KOPT-K1 (cell line): ENCODE results near the gene YPEL3.

Experiments
- H3K27ac ChIP-seq: fragments of 200-600 bp; sonication (generic); 2 replicates; pipeline ENCODE4 v1.5.1; 2016; ENCODE audit warnings: antibody characterized with exemption, mild to moderate bottlenecking, low read depth, low read length; ENCODE audit not compliant: poor library complexity, severe bottlenecking
- H3K36me3 ChIP-seq: fragments of 200-600 bp; sonication (generic); 2 replicates; pipeline ENCODE4 v1.5.1; 2017; ENCODE audit warnings: antibody characterized with exemption, mild to moderate bottlenecking, low read length, moderate library complexity; ENCODE audit not compliant: insufficient read depth
- H3K9me3 ChIP-seq: fragments of 200-600 bp; sonication (generic); 2 replicates; pipeline ENCODE4 v1.5.1; 2017; ENCODE audit warnings: antibody characterized with exemption, low read length, mild to moderate bottlenecking; ENCODE audit not compliant: insufficient read depth, poor library complexity, severe bottlenecking

YPEL3 gene

DNA sequence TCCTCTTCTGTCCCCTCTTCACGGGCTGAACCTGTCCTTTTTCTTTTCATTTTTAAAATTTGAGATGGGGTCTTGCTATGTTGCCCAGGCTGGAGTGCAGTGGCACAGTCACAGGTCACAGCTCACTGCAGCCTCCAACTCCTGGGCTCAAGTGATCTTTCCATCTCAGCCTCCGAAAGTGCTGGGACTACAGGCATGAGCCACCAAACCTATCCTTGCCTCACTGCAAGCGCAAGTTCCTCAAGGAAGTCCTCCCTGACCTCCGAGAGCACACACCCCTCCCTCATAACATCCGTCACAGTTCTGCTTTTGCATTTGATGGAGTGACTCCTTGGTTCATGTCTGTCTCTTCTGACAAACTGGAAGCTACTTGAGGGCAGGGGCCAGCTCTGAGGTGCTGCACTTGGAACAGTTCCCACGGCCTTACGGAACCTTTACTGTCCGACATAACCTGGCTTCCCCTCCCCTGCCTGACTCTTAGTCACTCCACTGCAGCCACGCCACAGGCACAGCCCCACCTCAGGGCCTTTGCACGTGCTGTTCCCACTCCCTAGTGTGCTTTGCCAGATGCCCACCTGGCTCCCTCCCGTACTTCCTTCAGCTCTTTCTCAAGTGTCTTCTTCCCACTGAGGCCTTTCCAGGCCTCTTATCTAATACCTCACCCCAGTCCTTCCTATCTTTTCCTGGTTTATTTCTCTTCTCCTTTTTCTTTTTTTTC, 8.7 kb downstream of the YPEL3 start:
- H3K36me3 ChIP-seq = peaks cover 46% of the 10 kb centered on the region
- no peaks in the 10 kb centered on the region for H3K9me3 ChIP-seq
- H3K27ac ChIP-seq = no peak overlapping the region

DNA sequence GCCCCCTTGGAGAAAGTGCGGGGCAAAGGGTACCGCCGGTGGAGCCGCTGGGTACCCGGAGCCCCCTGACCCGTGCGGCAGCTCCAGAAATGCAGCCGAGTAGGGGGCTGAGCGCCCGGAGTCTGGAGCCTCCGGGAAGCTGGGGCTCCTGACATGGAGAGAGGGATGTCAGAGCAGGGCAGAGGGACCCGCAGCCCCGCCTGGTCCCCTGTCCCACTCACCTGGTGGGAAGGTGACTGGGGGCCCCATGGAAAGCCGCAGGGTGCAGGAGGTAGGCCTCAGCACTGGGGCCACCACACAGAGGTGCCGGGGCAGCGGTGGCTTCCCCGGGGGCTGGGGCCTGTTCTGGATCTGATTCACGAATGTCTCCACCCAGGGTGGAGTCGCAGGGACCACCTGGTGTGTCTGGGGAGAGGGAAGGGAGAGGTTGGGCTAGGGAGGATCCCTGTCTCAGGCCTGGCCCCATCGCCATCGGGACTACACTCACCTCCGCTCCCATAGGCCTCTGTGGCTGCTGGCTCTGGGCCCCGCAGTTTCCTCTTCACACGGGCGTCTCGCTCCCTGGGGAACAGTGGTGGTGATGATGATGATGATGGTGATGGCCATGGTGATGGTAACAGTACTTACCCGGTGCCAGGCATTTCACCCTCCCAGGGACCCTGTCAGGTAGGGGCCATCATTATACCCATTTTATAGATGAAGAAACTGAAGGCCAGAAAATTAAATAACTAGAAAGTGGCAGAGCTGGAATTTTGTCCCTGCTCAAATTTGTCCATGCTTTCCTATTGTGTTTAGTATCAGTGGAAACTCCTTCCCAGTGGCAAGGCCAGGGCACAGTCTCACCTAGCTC, 9.5 kb downstream of the YPEL3 start:
- no peak overlapping the region for H3K27ac ChIP-seq
- no peaks in the 10 kb centered on the region for H3K9me3 ChIP-seq
- peaks cover 54% of the 10 kb centered on the region for H3K36me3 ChIP-seq

DNA sequence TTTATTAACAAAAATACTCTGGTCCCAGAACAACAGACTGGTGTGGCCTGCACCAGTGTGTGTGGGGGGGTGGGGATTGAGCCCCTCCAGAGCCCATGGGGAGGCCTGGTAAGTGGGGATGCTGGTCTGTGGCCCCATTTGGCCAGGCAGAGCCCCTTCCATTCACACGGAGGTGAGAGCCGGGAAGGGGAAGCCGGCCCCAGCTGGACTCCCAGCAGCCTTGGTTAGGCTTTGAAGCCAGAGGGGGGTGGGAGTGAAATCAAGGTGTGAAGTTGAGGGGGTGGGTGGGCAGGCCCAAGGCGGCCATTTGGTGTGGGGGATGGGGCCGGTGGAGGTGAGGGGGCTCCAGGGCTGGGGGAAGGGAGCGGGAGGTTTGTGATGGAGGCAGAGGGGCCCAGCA, 10.2 kb downstream of the YPEL3 start:
- Histone ChIP-seq H3K9me3 (no peaks in the 10 kb centered on the region), H3K36me3 (peaks cover 61% of the 10 kb centered on the region), H3K27ac (no peak overlapping the region)

DNA sequence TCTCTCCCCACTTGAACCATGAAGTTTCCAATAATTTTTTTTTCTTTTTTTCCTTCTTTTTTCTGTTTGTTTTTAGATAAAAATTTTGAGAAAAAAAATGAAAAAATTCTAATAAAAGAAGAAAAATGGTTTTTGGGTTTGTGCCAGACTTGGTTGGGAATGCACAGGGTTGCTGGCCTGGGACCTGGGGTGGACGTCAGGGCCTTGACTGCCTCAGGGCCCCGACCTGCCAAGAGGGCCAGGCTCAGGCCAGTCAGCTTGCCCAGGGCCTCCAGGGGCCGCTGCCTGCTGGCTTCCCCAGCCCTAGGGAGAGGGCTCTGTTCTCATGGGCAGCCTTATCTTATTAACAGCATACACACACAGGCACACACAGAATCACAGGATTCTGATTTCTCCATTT, 10.8 kb downstream of the YPEL3 start:
- no peaks in the 10 kb centered on the region for H3K9me3 ChIP-seq
- peaks cover 67% of the 10 kb centered on the region for H3K36me3 ChIP-seq
- no peak overlapping the region for H3K27ac ChIP-seq

DNA sequence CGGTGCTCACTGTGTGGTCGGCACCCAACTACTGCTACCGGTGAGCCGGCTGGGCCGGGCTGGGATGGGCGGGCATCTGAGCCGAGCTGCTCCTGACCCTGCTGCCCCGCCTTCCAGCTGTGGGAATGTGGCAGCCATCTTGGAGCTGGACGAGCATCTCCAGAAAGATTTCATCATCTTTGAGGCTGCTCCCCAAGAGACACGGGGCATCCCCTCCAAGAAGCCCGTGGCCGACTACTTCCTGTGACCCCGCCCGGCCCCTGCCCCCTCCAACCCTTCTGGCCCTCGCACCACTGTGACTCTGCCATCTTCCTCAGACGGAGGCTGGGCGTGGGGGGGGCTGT, 11.2 kb downstream of the YPEL3 start:
- no peaks in the 10 kb centered on the region for H3K9me3 ChIP-seq
- peaks cover 71% of the 10 kb centered on the region for H3K36me3 ChIP-seq
- H3K27ac ChIP-seq = no peak overlapping the region

DNA sequence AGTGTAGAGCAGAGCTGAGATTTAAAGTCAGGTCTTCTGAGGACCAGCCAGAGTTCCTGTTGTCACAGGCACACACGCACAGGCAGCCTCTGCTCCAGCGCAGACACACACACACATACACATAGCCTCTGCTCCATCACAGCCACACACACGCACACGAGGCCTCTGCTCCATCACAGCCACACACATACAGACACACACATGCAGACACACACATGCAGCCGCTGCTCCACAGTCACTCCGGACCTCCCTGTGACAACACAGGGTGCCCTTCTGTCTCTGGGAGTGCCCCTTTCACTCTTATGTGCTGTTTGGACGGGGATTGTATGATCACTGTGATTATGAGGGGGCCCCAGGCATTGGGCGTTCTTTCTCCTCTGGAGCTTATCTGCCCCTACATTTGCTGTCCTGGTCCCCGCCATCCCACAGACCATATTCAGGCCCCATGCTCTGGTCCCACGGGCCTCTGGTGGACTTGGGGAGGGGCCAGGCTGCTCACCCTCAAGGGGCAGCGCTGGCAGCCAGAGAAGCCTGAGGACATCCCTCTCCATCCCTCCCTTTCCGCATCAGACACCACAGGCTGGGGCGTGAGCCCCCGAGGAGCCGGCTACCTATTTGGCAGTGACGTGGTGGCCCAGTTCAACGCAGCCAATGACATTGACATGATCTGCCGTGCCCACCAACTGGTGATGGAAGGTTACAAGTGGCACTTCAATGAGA, 11.8 kb downstream of the YPEL3 start:
- Histone ChIP-seq H3K9me3 (no peaks in the 10 kb centered on the region), H3K27ac (no peak overlapping the region), H3K36me3 (peaks cover 77% of the 10 kb centered on the region)

DNA sequence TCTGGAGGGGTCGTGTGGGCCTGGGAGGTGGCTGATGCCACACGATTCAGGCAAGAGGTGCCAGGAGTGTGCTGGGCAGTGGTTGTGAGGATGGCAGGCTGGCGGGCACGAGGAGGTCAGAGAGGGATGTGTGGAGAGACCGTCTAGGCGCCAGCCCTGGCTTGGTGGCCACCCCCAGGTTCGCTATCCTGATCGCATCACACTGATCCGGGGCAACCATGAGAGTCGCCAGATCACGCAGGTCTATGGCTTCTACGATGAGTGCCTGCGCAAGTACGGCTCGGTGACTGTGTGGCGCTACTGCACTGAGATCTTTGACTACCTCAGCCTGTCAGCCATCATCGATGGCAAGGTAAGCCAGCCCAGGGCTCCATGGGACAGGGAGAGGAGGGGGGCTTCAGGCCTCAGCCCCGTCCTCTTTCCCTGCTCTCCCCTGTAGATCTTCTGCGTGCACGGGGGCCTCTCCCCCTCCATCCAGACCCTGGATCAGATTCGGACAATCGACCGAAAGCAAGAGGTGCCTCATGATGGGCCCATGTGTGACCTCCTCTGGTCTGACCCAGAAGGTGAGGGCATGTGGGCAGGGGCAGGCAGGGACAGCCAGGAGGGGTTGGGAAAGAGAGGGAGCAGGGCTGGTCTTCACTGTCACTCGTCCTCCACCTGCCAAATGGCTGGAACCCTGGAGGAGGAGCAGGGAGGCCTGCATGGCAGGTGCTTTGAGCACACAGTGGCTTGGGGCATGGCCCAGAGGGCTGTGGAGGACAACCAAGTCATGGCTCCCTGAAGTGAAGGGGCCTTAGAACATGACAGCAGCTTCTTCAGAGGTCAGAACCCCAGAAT, 12.6 kb downstream of the YPEL3 start:
- no peak overlapping the region for H3K27ac ChIP-seq

DNA sequence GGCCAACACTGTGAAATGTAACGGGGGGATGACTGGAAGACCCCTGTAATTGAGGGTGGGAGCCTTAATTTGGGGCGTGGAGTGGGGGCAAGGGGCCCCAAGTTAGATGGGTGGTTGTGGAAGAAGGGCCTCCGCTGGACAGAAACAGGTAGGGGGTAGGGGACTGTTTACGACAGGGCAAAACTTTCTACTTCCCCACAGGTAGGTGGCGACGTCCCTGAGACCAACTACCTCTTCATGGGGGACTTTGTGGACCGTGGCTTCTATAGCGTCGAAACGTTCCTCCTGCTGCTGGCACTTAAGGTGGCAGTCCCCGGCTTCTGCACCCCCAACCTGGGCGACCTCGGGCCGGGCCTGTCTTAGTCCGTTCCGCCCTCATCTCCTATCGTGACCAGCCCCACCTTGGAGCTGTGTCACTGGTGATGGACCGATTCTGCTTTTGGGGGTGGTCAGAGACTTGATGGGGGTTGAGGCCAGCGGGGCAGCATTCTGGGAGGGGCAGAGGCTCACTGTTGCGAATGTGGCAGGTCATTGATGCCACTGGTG, 13.4 kb downstream of the YPEL3 start:
- Histone ChIP-seq H3K27ac (no peak overlapping the region), H3K36me3 (peaks cover 93% of the 10 kb centered on the region), H3K9me3 (no peaks in the 10 kb centered on the region)

More for the DNA sequence above, 12.6 kb downstream of the YPEL3 start:
- Histone ChIP-seq H3K36me3 (peaks cover 85% of the 10 kb centered on the region), H3K9me3 (no peaks in the 10 kb centered on the region)

DNA sequence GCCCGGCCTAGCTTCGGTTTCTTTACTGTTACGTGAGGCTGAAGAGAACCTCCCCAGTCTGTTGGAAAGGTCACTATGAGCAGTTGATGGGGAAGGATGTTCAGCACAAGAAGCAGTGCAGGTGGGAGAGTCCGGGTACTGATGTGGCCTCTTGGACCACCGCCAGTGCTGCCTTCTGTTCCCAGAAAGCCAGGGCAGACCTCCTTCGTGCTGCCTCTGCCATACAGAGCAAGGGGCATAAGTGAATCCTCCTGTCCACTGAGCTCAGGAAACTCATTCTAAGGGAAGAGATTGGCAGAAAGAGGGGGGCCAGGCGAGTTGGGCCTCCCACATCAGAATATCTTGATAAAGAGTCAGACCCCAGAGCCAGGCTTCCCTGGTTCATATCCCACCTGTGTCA, 16.5 kb downstream of the YPEL3 start:
- no peak overlapping the region for H3K27ac ChIP-seq
- H3K36me3 ChIP-seq = peaks cover 75% of the 10 kb centered on the region
- no peaks in the 10 kb centered on the region for H3K9me3 ChIP-seq

DNA sequence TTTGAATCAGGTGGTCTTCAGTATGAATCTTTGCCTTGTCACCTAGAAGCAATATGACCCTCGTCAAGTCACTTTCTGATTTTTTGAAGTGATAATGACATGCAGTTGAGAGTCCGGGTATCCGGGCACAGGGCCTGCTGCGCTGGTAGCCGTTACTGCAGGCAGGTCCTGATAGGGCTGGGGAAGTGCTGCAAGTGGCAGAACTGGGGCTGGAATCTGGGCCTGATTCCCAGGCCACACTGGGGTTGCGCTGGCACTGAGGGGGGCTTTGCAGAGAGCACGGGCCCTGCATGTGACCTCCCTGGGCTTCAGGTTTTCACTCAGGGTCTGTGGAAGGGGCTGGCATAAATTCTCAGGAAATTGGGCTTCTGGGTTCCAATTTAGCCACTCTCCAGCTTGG, 17.3 kb downstream of the YPEL3 start:
- Histone ChIP-seq H3K9me3 (no peaks in the 10 kb centered on the region), H3K36me3 (peaks cover 70% of the 10 kb centered on the region), H3K27ac (no peak overlapping the region)

DNA sequence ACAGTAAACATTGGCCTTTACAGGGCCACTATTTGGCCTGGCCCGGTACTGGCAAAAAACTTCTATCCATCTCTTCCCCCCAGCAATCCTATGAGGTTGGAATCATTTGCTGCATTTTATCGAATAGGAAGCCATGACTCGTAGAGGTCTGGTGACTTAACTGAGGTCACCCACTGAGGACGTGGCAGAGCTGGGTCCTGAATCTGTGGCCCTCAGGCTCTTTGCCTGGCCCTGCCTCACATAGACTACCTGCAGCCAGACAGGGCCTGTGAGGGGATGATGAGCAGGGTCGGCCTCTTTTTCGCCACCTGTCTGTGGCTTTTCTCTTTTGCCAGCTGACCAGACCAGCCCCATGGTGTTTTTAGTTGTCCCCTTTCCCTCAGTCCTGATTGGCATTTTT, 18.4 kb downstream of the YPEL3 start:
- Histone ChIP-seq H3K27ac (peak overlapping the region; percentile 69), H3K9me3 (no peaks in the 10 kb centered on the region), H3K36me3 (peaks cover 70% of the 10 kb centered on the region)

DNA sequence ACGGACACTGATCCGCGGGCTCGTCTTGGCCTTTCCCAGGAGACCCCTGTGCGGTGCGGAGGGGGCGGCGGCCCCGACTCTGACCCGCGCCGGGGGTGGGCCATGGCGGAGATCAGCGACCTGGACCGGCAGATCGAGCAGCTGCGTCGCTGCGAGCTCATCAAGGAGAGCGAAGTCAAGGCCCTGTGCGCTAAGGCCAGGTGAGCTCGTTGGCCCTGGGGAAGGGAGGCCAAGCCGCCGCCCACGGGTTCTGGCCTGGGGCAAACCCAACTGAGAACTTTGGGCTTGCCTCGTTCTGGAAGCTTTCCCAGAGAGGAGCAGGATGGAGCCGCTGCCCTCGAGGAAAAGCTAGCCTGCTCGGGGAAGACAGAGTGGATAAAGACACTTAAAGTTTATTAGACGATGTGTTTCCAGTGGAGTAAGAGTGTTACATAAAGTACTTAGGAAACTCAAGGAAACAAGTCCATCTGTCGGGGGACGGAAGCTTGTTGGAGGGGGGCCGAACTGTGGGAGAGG, 19.7 kb downstream of the YPEL3 start:
- Histone ChIP-seq H3K27ac (peak overlapping the region; percentile 69), H3K36me3 (peaks cover 70% of the 10 kb centered on the region)

DNA sequence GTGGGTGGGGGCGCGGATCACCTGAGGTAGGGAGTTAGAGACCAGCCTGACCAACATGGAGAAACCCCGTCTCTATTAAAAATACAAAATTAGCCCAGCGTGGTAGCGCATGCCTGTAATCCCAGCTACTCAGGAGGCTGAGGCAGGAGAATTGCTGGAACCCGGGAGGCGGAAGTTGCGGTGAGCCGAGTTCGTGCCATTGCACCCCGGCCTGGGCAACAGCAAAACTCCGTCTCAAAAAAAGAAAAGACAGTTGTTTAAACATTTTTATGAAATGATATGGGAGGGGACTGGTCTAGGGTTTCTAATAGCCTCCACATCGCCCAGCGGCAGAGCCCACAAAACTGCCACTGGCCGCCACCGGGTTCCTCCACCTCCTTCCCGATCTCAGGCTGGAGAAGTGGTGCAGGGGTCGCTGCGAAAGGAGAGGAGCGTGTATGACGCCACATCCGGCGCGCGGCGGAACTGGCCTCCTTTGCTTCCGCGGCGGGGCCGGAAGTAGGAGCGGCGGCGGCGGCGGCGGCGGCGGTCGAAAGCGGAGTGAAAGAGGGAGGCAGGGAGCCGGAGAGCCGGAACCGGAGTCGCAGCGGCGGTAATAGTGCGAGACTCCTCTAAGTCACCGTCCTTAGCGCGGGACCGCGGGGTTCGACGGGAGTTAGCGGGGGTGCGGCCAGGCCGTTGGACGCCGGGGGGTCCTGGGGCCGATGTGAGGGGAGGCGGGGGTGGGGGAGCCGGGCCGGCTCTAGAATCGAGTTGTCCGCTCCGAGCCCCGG, 20.3 kb downstream of the YPEL3 start, which contains the start of gene PPP4C:
PPP4C (plus strand) TSS at position 492 of the 773 bp plus-strand sequence. CDS start 384 bp downstream, outside the sequence.
- Histone ChIP-seq H3K36me3 (peaks cover 70% of the 10 kb centered on the region), H3K9me3 (no peaks in the 10 kb centered on the region)

More for the DNA sequence above, 19.7 kb downstream of the YPEL3 start:
- no peaks in the 10 kb centered on the region for H3K9me3 ChIP-seq

More for the DNA sequence above, 20.3 kb downstream of the YPEL3 start, which contains the start of gene PPP4C:
- H3K27ac ChIP-seq = peak within 1 kb of the TSS; percentile 69
